Inflammatory macrophage treated with lipopolysaccharide for 1 hour (primary cell): Measurements from ENCODE around the gene GOLGA6L9.
"Not testable (repeated sequence)": the region's sequence is repeated elsewhere in the genome, so short reads cannot be mapped to it uniquely, and the experiment has no call there.

Experiments
- DNase-seq, 2 donors: peaks; one replicate each; pipeline ENCODE4 v3.0.0-alpha.2; 2020 to 2022

Gene GOLGA6L9

GRCh38 chr15:82469381-82469780 lies 39.8 kb downstream of the GOLGA6L9 start:
- not testable (repeated sequence) for DNase-seq

GRCh38 chr15:82472269-82472982 lies 42.8 kb downstream of the GOLGA6L9 start:
- DNase-seq, result not testable (repeated sequence)

GRCh38 chr15:82474596-82475325 lies 45.1 kb downstream of the GOLGA6L9 start:
- not testable (repeated sequence) for DNase-seq

GRCh38 chr15:82475345-82475967 lies 45.8 kb downstream of the GOLGA6L9 start:
- DNase-seq, result not testable (repeated sequence)

- DNase-seq, result not testable (repeated sequence)
Measured at GRCh38 chr15:82476697-82477342, 47.2 kb downstream of the GOLGA6L9 start.

GRCh38 chr15:82477343-82478057 lies 47.9 kb downstream of the GOLGA6L9 start:
- not testable (repeated sequence) for DNase-seq
